NCI-H460 (cell line): Measurements from ENCODE around the gene MAN2A2. TPM values are rescaled to one million over a fixed set of nuclear protein-coding genes. Genes with fewer than 3 reads are reported as not detected.
A peak's percentile ranks its signal among the peaks of the same experiment; 100 is the strongest.

Experiments used
- DNase-seq: peaks from one replicate; pipeline ENCODE4 v3.0.0-alpha.2; 2016; ENCODE audit warnings: low read depth; ENCODE audit errors: extremely low read depth
- polyA plus RNA-seq: library from polyadenylated mRNA; depleted of rRNA; stranded (reverse); fragments of >200 nt; gene quantifications from 2 replicates; pipeline ENCODE4 v1.2.3, GENCODE V29; 2014; cell fraction: nucleus; rRNA removed
- total RNA-seq: library from RNA; depleted of rRNA; stranded (reverse); fragments of >200 nt; shearing (Covaris generic); gene quantifications from 2 replicates; pipeline ENCODE4 v1.2.3, GENCODE V29; 2014; rRNA removed

Gene MAN2A2
- total RNA-seq: 15.7 and 19.9 TPM in 2 replicates
- polyA plus RNA-seq: 48.6 and 59.5 TPM in 2 replicates

DNA sequence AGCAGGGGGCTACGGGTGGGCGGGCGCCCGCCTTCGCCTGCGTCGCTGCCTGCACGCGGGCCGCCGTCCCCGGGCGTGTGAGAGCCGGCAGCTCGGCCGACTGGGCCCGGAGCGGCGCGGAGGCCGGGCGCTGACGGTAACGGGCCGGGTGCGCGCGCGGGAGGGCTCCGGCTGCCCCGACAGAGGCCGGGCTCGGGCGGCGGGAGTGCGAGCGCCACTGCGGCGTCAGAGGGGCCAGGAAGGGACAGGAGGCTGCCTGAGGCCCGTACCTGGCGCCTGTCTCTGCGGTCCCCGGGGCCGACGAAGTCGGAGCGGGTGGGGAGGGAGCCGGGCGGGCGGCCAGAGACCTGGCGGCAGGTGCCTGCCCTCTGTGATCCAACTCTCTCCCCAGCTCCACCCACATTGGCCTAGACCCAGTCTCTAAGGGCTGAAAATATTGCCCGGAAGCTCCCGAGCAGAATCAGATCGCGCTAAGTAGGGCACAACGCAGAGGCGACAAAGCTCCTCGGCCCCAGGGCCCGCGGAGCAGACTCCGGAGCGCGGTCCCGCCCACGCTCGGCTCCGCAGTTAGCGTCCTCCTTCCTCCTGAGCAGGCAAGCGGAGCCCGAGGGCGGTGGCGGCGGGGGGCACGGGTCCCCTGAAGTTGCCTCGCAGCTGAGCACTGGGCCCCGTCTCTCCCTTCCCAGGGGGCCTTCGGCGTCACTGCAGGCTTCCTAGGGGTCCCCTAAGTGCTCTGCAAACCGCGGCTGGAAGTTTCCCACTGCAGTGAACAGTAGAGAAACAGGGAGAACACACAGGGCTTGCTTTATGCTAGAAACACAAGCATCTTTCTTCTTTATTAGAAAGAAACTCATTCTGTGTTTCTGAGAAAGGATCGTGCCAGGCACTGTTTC, at the start of gene MAN2A2:
MAN2A2 (plus strand) TSS at position 463 of the 893 bp plus-strand sequence. CDS start 906 bp downstream, outside the sequence.
- DNase-seq: peak; percentile 21

DNA sequence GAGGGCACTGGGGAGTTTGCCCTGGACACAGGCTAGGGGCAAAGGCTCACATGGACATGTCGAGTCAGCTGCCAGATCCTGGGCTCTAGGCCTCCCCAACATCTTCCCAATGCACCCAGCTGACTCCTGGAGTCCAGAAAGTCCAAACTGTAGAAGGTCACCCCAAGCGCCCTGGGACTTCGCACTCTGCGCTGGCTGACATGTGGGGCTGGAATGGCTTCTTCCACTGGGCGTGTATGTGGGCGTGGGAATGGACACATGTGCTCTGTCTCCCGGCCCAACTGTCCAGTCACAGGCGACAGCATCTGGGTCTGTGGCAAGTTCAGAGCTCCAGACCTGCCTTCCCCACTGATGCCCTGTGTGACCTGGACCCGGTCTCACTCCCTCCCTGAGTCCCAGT, 48.0 kb upstream of the MAN2A2 start:
- no peak for DNase-seq

DNA sequence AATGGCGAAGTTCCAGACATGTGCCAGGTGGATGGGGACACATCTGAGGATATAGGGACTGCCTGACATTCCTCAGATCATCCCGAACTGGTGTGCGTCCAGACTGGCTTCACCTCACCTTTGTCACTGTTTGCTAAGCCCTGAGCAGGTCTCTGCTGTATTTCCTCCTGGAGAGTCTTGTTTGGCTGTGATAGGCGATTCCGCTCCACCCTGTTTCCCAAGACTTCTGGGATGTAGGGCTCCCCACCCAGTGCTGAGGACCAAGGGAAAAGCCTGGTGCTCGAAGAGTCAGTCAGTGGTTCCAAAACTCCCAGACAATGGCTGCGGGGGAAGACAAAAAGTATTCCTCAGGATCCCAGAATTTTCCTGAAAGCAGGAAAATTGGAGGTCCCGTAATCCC, 45.8 kb upstream of the MAN2A2 start:
- no peak for DNase-seq

DNA sequence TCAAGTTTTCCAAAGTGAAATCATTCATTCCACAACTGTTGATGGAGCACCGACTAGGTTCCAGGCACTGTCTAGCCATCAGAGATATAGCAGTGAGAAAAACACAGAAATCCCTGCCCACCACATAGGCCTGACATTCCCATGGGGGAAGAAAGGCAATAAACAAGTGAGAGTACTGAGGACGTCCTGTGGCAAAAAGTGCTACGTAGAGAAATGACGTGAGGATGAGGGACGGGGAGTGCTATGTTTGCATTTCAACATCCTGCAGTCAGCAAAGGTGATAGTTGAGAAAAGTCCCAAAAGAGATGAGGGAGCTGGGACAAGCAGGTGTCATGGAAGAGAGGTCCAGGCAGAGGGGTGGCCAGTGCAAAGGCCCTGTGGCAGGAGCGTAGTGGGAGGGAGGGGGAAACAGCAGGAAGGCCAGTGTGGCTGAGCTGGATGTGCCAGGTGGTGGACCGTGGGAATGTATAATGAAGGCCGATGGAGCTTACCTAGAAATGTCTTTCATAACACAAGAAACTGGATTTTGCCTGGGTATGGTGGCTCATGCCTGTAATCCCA, 45.1 kb upstream of the MAN2A2 start:
- no peak for DNase-seq

DNA sequence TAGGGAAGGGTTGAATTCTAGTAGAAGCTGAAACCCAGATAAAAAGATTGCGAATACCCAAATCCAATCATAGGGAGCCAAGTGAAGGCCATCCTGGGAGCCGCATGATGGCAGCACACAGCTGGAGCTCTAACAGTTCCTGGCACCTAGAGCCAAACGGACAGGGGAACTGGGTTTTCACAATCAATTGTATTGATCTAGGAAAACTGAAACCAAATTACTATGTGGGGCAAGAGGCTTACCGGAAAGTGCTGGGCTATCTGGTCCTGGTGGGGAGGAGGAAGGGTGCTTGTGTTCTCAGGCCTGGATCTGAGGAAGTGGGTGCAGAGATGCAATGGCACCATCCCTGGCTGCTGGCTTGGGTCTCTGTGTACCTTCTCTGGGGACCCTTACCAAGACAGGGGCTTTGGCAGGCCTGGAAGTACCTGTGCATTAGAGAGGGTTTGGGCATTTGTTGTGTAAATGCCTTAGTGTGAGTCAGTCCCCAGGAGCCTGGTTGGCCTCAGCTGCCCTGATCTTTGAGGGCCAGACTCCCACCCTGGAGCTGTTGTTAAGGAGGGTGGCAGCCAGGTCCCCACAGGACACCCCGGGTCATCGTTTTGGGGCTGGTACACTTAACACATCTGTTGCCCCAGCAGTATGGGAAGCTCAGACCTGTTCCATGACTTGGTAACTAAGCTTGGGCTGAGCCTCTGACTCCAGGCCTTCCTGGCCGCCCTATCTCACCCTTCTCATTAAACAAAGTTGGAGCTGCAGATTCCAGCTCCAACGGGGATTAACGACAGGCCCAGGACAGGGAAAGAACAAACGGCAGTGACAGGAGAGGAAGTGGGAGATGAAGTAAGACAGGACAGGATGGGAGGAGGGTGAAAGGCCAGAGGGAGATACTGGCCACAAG, 43.6 kb upstream of the MAN2A2 start:
- DNase-seq: no peak

DNA sequence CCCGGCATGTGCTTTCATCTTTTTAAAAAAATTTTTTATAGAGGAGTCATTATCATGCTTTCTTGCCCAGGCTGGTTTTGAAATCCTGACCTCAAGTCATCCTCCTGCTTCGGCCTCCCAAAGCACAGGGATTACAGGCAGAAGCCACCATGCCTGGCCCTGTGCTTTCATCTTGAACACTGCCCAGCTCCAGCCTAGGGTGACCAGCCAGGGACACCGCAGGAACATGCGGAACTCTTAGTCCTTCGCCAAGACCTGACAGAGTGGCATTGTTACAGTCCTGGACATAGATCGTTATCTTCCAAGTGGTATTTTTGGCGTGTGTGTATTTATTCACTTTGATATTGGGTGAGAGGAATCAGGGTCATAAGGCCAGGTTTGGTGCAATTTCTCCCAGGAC, 42.7 kb upstream of the MAN2A2 start:
- DNase-seq: peak; percentile 85

DNA sequence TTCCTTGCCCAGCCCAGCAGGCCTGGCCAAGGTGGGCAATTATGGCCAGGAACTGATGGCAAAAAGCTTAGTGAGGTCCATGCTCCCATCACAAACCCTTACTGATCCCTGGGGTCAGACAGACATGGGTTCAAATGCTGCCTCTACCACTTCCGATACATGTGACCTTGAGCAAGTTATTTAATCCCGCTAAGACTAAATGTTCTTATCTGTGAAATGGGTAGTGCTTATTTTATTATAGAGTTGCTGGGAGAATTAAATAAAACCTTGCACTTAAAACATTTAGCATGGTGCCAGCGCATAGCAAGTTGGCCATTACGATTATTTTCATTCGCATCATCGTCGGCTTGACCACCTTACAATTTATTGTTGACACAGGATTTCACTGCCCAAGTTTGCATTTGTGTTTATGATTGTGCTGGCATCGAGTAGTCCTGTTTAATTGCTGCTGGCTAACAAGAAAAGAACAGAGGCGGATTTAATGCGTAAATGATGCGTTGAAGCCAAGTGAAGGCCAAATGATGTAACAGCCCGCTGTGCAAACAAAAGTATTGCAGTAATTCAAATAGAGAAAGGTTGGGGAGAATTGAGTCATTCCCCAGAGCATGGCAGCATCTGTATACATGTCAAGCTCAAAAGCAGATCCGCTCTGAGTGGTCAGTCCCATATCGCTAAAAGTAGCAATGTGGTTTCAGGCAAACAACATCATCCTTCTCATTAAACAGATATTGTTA, 42.0 kb upstream of the MAN2A2 start:
- DNase-seq: peak; percentile 97

DNA sequence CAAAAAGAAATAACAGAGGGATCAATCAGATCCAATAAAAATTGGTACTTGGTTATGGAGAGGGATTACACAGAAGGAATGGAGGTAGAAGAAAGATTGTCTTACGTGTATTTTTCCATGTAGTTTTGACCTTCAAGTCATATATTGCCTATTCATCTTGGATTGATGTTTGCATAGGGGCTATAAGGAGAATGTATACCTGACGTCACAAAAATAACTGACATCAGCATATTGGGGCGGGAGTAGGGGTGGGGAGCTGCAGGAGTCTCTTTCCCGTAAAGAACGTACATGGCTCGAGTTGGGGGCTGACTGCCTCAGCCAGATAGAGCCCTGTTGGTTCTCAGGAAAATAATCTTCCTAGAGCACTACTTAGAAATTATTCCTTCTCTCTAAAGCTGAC, 40.6 kb upstream of the MAN2A2 start:
- no peak for DNase-seq

DNA sequence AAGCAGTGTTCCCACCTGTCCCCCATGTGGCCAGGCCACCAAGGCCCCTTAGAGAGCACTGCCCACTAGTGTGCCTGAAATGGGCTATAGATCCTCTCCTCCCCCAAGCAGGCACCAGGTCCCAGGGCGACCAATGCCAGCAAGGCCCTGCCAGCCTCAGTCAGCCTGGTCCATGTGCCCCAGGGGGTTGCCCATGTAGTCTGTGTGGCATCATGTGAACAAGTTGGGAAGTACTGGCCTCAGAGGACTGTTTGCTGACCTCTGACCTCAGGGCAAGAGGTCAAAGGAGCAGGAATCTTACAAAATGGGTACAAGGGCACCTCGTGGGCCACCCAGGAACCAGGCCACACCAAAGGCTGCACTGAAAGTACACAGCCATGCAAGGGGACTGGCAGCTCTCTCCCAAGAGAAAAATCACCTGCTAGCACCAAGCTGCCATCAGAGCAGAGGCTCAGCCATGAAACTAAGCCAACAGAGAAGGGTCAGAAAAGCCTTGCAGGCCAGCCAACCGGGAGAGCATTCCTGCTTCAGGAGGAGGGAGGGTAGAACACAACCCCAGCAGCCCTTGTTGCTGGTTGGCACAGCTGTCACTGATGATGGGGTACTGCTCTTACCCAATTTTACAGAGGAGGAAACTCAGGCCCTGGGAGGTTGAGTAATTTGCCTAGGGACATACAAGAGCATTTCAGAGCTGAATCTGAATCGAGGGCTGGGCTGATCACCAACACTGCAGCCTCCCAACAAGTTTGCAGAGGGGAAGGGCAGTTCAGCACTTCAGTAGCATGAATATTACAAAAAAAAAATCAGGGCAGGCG, 39.9 kb upstream of the MAN2A2 start:
- peak; percentile 40 for DNase-seq

DNA sequence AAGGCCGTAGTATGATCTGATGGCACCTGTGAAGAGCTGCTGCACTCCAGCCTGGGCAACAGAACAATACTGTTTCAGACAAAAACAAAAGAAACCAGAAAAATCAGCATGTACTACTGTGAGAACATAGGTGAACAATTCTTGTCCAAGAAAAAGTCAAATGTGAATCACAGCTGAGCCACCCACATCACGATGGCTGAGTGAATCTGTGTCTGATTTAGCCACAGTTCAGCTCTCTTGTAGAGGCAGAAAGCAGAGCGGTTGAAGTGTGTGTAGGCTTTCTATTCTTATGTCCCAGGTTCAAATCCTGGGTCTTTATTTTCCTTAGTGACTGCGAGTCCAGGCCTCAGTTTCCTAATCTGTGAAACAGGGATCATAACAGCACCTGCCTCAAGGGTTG, 39.1 kb upstream of the MAN2A2 start:
- DNase-seq: no peak

DNA sequence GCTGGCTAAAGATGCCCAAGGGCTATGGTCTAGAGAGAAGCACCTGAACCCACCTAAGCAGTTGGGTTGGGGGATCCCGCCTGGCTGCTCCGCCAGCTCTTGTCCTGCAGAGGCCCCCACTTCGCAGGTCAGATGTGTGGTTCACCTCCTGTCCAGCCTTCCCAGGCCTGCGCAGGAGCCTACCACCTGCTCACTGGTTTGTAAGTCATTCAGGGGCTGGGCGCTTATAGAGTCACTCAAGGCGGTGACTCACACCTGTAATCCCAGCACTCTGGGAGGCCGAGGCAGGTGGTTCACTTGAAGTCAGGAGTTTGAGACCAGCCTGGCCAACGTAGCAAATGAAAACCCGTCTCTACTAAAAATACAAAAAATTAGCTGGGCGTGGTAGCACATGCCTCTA, 38.6 kb upstream of the MAN2A2 start:
- no peak for DNase-seq

DNA sequence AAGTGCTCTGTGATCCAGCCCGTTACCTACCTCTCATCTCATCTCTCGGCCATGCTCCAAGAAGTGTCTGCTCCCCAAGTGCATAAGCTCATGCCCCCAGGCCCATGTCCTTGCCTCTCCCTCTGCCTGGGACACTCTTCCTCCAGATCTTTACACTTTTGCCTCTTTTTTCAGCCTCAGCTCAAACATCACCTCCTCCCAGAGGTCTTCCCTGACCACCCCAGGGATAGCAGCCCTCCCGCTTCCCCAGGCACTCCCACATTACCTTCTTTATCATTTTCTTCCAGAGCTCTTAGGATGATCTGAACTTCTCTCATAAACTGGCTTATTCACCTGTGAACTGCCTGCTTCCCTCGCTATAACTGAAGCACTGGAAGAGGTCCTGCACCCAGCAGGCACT, 37.4 kb upstream of the MAN2A2 start:
- no peak for DNase-seq

DNA sequence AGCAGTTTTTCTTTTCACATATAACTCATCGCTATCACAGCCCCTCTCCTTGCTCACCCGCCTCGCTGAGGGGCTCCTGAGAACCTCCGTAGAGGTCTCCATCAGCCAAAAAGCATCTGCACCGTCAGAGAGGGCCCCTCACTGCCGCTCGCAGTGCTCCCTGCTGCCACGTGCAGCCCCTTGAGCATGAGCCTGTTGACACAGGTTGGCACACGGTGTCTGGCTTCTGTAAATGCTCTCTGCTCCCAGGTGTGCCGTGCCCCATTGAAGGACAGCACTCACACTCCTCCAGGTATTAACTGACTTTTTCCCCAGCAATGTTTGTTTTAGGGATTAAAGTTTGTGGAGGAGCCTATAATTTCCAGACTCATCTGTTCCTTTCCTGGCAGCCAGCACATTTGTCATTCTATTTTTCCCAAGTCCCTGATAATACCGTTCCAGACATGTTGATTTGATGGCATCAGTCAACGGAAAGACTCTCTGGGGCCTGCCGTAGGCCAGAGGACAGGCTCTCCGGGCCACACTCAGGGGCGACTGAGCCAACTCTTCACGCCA, 36.9 kb upstream of the MAN2A2 start:
- no peak for DNase-seq

DNA sequence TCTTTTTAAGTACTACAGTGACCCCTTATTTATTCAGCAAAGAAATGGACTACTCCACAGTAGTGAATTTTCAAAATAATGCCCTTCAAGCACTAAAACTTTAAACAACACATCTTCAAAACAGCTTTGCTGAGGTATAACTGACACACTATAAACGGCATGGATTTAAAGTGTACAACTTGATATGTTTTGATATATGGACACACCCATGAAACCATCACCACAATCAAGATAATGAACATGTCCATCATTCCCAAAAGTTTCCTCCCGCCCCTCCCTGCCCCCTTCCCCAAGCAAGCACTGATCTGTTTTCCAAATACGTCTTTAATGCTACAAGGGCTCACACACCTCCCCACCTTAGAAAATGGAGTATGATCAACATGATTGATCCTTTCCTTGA, 36.3 kb upstream of the MAN2A2 start:
- DNase-seq: no peak

DNA sequence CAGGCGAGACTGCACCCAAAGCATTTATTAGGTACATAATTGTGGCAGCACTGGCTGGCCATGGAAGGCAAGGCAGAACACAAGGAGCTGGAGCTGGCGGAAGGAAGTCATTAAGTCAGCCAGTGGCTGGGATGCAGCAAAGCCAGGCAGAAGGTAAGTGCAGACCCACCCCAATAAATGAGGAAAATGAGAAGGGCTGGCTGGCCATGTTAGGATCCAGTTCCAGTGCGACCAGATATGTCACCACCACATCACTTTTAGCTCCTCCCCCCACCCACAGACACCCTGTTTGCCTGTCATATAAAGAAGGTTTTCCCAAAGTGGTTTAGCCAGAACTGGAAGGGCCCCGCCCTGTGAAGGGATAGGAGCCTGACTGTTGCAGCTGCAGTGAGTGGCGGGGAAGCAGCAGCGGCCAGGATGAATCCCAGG, 34.8 kb upstream of the MAN2A2 start, which contains the start of gene FURIN:
FURIN (plus strand) TSS at position 328 of the 429 bp plus-strand sequence. CDS start 7,153 bp downstream, outside the sequence.
- DNase-seq: no peak

DNA sequence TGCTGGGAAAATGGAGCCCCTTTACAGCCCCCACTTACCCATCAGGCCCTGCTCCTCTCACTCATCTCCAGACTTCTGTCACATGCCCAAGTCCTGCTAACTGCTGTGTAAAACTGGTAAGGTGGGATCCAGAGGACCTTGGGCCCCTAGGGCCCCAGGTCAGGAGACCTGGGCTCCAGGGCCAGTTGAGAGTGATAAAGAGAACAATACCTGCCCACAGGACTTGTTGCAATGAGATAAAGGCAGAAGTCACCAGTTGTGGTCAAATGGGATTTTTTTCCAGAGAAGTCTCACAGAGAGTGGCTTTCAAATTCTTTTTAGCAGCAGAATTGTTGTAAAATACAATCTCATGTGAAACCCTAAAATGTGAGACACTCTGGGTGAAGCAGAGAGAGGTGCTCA, 34.0 kb upstream of the MAN2A2 start:
- no peak for DNase-seq

DNA sequence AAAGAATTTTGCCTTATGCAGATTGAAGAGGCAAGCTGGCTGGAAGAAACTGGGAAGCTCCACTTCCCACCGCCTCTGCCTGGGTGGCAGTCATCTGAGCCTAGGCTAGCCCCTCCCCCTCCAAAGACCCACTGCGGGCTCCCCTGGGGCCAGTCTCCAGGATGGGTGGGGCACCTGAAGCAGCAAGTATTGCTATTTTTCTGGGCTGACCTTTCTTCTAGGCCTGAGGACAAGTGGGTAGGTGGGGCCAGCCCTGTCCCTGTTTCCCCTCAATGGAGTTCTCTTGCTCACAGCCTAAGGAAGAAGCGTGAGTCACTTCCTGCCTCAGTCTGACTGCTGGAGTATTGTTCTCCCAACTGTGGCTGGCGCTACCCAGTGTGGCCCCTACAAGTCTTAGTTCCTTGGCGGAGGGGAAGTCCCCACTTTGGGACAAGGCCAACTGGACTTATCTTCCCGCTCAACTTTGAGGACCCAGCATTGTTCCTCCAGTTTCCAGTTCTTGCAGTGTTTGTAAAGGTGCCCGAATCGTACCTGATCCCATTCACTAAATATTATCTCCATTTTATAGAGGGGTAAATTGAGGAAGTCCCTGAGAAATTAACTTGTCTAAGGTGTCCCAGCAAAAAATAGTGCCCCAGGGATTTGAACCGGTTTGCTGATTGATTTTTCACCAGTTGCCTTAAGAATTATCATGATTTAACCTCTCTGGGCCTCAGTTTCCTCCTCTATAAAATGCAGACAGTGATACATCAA, 33.3 kb upstream of the MAN2A2 start:
- DNase-seq: peak; percentile 89
